Measurements from ENCODE around the gene PARP8.

Gene PARP8

DNA sequence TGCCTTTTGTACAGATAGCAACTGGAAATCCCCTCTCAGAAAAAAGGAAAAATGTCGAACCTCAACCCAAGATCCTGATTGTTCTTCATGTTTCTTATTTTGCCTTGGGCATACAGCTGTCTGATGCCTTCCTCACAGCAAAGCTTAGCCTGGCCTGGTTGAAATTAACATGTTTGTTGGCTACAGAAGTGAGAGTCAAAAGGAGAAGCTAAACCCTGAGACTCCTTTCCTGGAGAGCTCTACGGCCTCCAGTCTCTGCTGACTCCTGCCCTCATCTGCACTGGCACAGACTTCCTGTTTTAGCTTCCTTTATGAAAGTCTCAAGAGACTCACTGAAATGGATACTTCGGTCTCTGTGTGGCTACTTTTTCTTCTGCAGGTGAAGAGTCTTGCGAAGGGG, 186.7 kb downstream of the PARP8 start:
- no peak for DNase-seq (ENCODE audit: low read depth)

DNA sequence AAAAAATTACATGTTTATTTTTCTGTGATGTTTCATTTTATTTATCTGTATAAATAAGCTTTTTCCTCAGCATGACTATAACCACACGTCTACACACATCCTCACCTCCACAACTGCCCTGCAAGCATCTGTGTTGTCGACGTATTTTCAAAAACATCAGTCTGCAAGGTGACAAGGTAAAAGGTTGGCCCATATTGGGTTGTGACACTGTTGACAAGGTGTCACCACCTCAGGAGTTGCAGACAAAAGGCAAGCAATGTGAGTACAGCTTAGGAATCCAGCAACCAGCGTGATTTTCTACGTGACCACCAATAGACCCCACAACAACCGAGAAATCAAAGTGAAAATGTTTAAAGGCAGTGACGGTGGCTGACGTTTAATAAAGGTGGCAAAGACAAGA, 187.6 kb downstream of the PARP8 start:
- no peak for DNase-seq (ENCODE audit: low read depth)

DNA sequence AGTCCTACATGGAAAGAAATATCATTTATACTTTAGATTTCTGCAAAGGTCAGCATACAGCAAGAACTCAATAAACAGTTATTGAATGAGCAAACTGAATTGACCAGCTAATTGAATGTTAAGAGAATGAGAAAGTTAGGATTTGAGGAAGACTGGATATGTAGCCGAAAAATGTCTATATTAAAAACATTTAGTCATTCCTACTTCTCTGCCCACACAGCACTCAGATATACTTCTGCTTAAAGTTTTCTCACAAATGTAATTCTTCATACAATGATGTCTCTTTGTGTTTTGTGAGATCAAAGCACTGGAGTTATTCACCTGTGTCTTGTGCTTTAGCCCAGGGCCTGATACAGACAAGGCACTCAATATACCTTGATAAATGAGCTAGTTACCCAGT, 188.6 kb downstream of the PARP8 start:
- DNase-seq (ENCODE audit: low read depth): no peak

DNA sequence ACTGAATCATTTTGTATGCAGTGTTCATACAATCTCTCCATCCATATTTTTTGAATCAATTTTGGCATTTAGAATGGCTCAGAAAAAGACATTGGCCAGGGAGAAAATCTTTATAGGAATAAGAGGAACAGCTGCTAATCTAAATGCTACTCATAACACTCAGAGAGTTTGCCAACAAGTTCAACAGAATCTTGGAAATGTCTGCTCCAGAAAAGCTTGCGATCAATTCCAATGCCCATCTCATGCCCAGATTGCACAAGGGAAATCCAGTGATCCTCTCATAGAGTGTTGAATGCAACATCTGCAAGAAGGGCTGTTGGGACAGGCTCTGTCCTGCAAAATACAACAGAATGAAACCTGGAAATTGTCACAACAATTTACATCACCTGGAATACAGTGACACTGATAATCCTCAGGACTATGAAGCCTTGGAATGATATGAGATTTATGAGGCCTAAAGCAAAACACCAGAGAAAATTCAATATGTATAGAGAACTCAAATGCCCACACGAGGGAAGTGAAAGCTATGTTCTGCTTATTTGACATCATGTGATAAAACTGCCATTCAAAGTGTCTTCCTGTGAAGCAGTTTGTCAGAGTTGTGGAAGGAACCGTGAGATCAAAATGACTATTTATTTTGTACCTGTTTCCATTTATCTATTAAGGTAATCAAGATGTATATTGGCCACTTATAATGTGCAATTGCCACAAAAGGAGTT, 190.1 kb downstream of the PARP8 start:
- no peak for DNase-seq (ENCODE audit: low read depth)

DNA sequence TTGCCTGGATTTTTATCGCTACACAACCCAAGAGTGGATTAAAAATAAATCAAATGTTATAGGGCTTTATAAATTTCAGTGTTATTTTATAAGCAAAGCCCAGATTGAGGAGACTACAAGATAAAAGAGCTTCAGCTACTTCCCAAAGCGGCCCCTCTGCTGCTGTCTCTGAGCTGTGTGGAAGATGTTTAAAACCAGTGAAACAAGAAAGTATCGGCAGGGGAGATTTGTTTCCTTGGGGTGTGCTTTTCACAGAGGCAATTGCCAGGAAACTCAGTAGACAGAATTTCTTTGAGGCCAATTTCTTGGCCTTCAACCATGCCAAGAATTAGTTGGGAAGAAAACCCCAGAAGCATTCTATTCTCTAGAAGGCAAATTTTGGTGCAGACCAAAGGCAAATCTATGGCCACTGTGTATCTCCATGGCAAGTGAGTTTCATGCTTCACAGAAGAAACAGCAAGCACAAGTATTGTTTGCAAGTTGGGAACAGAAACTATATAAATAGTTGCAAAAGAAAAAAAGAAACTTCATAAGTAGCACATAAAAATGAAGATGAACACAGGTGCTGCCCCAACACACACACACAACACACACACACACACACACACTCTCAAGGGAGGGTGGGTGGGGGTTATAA, 197.2 kb downstream of the PARP8 start:
- DNase-seq (ENCODE audit: low read depth): no peak

DNA sequence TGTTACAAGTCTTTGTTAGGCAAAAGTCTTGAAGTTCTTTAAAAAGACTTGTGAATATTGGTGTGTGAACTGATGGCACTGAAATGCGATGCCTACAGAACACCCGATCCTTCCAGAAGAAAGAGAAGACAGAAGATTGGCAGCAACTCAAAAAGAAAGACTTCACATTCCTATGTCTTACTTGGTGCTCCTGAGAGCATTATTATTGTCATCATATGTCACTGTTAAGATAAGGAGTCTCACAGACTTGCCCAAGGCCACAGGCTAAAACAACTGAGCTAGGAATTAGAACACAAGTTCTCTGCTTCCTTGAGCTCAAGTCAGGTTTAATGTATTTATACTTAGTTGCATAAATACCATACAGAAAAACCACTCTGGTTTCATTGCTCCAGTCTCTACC, 198.0 kb downstream of the PARP8 start:
- DNase-seq (ENCODE audit: low read depth): no peak

DNA sequence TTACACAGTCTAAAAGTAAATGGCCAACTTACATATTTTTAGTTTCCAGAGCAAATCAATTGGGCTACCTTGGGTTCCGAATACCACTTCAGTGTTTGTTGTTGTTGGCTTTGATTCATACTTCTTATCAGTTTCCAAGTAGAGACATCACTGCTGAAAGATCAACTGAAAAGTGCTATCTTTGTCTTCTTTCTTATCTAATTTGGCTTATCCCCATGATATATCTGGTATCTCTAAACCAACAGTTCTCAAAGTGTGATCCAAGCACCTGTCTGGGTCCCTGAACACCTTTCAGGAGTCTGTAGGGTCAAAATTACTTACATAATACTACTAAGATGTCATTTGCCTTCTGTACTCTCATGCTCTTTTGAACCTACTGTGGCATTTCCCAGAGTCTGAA, 200.0 kb downstream of the PARP8 start:
- no peak for DNase-seq (ENCODE audit: low read depth)

DNA sequence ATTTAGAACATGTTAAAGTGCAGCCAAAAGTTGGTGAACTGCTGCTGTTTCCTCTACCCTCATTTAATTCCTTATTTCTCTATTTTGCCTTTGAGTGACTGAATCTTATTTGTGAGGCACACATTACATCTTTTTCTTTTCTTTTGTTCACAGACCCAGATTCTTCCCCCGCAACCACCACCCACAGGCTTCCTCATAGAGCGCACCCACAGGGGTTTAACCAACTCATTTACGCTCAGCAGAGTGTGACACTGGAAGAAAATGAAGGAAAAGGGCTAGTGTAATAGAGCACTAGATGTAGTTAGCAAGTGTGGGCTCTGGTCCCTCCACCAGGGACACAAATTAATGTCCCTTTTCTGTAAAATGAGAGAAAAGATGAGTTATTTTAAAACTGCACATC, 200.7 kb downstream of the PARP8 start:
- DNase-seq (ENCODE audit: low read depth): no peak

DNA sequence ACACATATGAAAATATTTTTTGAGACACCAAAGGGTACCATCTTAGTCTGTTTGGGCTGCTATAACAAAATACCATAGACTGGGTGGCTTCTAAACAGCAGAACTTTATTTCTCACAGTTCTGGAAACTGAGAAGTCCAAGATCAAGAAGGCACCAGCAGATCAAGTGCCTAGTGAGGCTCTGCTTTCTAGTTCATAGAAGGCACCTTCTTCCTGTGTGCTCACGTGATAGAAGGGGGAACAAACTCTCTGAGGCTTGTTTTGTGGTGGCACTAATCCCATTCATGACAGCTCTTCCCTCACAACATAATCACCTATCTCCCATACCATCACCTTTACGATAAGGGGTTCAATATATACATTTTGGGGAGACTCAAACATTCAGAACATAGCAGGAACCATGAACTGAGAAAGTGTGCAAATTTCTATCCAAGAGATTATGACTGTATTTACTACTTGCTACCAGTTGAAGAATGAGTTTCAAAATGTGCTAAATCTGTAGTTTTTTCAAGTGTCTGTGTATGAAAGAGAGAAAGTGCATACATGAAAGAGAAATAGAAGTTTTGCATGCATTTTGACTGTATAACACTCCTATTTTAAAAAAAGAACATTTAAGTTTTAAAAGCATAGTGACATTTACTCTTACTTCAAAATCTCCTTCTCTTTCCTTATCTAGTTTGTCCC, 207.3 kb downstream of the PARP8 start:
- no peak for DNase-seq (ENCODE audit: low read depth)

DNA sequence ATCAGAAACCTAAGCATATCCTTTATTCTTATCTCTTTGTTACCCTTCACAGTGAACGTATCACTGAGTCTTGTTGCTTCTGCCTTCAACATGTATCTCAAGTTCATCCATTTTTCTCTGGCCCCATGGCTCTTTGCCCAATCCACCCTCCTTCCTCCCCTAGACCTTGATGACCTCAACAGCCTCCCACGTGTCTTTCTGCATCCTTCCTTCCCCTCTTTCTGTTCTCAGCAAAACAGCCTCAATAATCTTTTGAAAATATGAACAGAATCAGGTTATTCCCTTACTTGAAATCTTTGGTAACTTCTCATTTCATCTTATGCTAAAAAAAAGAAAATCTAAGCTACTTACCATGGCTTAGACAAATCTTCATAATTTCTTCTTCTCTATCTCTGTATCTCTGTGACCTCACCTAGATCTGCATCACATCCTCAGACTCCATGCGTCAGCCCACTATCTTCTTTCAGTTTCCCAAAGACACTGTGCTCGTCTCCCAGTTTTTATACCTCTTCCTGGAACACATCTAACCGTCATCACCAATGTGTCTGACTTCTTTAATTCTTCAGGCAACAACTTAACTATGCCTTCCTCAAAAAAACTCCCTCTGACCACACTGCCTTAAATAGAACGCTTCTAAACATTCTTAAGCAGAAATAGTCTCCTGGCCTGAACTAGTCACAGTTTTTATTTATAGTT, 208.0 kb downstream of the PARP8 start:
- no peak for DNase-seq (ENCODE audit: low read depth)

DNA sequence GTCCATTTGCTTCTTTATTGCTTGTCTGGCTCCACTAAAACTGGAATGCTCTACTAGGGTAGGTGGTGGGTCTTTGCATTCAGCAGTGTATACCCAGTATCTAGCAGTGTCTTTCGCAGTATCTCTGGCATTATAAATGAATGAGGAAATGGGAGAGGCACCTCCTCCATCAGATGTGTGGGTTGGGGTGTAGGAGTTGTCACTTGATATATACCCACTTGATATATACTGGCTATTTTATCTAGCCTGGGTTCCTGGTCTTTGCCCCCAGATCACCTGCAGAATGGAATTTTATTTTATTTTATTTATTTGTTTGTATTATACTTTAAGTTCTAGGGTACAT, 208.5 kb downstream of the PARP8 start:
- no peak for DNase-seq (ENCODE audit: low read depth)

DNA sequence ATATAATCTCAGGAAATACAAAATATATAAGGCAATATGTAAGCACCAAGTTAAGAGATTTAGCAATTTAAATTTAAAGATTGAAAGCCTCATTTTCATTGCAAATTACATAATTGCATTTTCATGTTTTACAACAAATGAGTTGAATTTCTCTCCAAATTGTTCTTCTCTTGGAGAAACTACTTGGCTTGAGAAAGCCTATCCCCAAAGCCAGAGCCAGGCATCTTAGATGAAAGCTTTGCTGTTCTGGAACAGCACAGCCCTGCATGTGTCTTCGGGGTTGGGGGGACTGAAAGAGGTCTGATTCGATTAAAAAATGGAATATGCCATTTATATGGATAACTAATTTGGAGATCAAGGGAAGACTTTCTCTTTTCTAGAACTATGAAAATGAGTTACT, 212.0 kb downstream of the PARP8 start:
- DNase-seq (ENCODE audit: low read depth): no peak

DNA sequence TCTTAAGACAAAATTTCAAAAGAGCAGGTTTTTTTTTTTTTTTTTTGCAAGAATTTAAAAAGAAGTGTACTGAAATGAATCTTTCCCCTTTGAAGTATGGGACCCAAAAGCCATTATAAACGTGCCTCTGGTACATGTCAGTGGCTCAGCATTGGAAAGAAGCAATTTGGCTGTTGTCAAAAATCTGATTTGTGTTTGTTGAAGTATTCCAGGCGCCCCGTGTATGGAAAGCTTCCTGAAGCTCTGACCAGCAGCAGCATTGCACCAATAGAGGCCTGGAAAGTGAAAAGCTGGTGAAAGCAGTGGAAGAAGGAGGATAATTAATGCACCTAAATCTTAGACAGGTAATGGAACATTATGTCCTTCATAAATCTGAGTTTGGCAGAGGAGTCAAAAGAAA, 215.0 kb downstream of the PARP8 start:
- no peak for DNase-seq (ENCODE audit: low read depth)

DNA sequence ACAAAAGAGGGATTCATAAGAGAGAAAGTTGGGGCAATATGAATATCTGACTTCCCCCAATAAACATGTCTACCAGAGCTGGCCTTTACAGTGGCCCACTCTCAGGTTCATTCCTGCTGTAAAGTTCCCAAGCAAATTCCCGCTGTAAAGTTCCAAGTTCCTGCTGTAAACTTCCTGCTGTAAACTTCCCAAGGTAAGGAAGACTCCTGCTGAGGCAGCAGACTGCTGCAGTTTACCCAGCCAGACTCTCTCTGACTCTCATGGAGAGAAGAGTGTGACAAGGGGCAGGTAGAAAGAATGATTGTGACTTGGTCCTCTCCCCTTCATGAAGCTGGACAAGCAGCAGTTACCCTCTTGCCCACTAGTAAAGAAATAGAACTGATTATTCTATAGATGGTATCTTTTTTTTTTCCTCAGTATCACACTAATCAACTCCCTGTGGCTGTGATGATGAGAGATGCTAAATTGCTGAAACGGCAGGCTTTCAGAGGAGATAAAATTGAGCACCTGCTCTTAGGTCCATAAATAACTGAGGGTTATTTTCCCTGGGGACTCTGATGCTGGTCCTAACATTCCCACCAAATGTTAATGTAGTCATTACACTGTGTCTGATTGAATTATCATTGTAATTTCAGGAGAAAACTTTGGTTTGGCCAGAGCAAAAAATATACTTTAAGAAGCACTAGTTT, 220.4 kb downstream of the PARP8 start:
- no peak for DNase-seq (ENCODE audit: low read depth)

DNA sequence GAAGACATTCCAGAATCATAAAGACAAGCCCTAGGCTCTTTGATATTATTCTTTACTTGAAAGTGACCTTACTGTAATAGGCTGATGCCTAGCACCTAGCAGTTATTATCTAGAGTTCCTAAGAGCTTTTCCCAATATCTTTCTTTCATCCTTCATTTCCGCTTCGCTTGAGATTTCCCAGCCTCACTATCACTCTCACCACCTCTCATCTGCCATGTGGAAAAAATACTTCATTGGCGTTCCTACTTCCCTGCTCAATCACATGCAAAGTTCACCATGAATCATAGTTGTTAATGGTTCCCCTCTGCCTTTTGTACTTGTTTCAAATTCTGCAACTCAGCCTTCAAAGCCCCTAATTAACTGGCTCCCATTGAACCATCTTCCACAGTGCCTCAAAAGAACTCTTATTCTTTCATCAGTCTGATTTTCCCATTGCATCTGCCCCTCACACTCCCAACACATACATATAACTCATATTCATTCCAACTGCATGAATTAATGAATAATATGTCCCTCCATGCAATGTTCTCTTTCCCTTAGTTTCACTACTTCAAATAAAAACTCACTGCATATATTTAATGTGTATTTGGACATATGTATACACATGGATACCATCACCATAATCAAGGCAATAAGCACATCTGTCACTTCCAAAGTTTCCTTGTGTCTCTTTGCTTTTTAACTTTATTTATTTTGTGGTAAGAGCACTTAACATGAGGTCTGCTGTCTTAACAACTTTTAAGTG, 221.6 kb downstream of the PARP8 start:
- no peak for DNase-seq (ENCODE audit: low read depth)

DNA sequence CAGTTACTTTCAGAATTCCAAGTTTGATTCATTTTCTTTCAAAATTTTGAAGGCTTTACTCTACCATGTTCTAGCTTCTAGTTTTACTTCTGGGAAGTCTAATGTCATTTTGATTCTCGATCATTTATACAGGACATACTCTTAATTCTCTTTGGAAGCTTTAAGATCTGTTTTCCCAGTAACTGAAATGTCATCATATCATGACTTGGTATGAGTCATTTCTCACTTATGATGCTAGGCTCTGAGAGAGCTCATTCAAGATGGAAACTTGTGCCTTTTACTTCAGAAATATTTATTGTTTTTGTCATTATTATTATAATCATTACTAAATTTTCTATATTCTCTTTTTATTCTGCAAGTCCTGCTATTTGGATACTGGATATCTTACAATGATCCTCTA, 222.3 kb downstream of the PARP8 start:
- DNase-seq (ENCODE audit: low read depth): no peak

DNA sequence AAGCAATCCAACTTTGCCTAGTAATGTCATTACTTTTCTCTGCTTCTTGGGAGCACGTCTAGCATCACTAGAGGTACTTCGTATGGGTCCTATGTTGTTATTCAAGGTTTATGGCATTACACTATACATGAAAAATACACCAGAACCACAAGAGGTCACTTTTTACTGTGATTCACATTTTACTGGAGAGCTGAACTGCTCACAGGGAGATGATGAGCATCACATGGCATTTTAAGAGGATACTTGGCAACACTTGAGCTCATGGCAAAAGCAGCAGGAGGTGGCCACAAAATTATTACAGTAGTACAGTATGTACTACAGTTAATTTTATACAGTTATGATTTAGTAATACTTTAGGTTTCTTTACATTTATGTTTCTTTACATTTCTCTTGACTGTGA, 223.4 kb downstream of the PARP8 start:
- no peak for DNase-seq (ENCODE audit: low read depth)
